HG03565 (cell line): ENCODE measurements around the gene WDR33.
"Not testable (repeated sequence)": the region's sequence is repeated elsewhere in the genome, so short reads cannot be mapped to it uniquely, and the experiment has no call there.

ENCODE experiments used
- ATAC-seq: cut with Tn5 transposase; IDR thresholded peaks from one replicate; pipeline ENCODE4 v1.9.1; 2021; ENCODE audit warnings: mild to moderate bottlenecking, moderate library complexity; ENCODE audit not compliant: unreplicated experiment

Gene WDR33

DNA sequence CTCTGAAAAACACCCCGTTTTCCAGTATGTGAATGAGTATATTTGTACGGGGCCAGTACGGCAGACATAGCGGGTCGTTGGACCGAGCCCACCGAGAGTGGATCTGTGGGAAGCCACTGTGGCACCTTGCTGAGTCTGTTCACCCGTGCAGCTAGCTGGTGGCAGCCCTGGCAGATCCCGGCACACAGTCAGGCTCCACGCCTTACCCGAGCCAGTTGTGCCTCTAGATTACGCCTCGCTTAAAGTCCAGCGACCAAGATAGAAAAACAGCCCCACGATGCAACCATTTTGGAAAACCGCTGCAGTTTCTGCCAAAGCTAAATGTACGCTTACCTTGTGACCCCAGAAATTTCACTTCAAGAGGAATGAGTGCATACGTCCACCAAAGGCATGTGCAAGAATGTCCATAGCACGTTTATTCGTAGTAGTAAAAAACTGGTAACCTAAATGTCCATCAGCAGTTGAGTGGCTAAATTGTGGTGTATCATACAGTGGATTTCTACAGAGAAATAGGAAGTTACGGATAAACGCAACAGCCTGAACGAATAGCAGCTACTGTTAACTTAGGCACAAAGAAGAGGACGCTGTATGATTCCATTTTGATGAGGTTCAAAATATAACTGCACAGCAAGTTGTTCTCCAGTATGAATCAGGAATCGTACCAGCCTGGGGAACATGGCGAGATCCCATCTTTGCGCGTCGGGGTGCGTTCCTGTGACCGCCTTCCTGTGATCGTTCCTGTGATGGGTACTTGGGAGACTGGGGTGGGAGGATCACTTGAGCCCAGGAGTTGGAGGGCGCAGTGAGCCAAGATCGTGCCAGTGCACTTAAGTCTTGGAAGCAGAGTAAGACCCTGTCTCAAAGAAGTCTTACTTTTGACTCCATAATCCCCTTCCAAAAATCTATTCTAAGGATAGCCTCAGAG lies 688 bp upstream of the WDR33 start:
- no peak for ATAC-seq

- no peak for ATAC-seq
Observed at GRCh38 chr2:127810156-127810618, 784 bp downstream of the WDR33 start.

GRCh38 chr2:127807678-127808353 lies 3.2 kb downstream of the WDR33 start:
- ATAC-seq, result no peak

- ATAC-seq, result not testable (repeated sequence)
Observed at GRCh38 chr2:127806860-127807259, 4.1 kb downstream of the WDR33 start.

GRCh38 chr2:127805491-127805890 lies 5.5 kb downstream of the WDR33 start:
- no peak for ATAC-seq

GRCh38 chr2:127799926-127800325 lies 11.0 kb downstream of the WDR33 start:
- no peak for ATAC-seq

DNA sequence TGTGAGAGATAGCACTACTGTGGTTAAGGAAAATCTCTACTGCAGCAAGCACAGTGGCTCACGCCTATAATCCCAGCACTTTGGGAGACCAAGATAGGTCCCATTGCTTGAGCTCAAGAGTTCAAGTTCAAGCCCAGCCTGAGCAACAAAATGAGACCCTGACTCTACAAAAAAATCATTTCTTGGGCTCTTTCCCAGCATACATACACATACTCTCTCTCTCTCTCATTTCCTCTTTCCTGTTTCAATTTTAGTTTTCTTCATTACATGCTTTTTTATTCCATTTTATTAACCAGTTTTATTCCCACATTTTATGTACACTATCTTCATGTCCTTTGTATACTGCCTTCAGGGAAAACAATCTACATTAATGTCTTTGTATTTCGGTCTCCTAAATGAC lies 14.6 kb downstream of the WDR33 start:
- no peak for ATAC-seq

GRCh38 chr2:127794901-127795300 lies 16.1 kb downstream of the WDR33 start:
- not testable (repeated sequence) for ATAC-seq

GRCh38 chr2:127792805-127793204 lies 18.2 kb downstream of the WDR33 start:
- no peak for ATAC-seq

DNA sequence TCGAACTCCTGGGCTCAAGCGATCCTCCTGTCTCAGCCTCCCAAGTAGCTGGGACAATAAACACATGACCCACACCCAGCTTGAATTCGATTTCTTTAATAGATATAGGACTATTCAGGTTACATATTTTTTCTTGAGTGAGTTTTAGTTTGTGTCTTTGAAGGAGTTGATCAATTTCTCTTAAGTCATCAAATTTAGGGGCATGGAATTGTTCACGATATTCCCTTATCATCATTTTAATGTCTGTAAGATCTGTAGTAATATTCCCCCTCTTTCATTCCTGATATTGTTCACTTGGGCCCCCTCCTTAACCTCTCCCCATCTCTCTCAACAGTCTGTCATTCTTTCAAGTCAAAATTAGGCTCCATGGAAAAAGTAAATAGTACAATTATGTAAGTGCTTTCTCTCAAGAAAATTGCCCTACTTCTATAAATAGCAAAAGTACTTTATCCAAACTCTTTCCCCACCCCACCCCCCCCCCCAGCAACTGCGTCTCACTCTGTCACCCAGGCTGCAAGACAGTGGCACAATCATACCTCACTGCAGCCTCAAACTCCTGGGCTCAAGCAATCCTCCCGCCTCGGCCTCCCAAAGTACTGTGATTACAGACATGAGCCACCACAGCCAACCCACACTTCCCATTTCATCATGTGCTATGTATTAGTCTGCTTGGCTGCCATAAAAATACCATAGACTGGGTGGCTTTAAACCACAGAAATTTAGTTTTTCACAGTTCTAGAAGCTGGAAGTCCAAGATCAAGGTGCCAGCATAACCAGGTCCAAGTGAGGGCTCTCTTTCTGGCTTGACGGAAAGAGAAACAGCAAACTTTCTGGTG lies 20.1 kb downstream of the WDR33 start:
- ATAC-seq, result no peak

DNA sequence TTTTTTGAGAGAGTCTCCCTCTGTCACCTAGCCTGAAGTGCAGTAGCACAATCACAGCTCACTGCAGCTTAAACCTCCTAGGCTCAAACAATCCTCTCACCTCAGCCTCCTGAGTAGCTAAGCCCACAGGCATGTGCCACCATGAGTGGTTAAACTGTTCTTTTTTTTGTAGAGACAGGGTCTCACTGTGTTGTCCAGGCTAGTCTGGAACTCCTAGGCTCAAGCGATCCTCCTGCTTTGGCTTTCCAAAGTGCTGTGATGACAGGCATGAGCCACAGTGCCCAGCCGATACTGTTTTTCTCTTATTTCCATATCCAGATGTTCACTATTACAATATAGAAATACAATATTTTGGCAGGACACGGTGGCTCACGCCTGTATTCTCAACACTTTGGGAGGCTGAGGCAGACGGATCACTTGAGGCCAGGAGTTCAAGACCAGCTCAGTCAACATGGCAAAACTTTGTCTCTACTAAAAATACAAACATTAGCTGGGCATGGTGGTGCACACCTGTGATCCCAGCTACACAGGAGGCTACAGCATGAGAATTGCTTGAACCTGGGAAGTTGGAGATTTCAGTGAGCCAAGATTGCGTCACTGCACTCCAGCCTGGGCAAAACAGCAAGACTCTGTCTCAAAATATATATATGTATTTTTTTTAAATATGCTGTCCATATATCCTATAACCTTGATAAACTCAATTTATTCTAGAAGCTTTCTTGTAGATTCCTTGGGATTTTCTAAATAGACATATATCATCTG lies 24.7 kb downstream of the WDR33 start:
- no peak for ATAC-seq

- no peak for ATAC-seq
Observed at GRCh38 chr2:127784965-127785518, 25.9 kb downstream of the WDR33 start.

DNA sequence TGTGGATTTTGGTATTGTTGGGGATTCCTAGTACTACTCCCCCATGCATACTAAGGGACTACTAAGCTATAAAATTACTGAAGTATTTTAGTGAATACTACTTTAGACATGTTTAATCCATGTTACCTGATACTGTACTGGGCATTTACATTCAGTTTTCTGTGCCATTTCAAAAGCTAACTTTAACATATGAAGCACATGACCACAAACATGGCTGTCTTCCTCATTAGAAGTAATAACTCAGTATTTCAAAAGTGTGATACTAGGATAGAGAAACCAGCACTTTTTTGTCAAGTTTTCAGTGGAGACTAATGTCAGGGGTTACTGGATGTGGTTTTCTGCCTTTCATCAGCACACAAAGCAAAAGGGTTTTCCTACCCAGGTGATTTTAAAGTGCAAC lies 27.9 kb downstream of the WDR33 start:
- no peak for ATAC-seq

GRCh38 chr2:127778850-127779249 lies 32.1 kb downstream of the WDR33 start:
- ATAC-seq, result no peak

DNA sequence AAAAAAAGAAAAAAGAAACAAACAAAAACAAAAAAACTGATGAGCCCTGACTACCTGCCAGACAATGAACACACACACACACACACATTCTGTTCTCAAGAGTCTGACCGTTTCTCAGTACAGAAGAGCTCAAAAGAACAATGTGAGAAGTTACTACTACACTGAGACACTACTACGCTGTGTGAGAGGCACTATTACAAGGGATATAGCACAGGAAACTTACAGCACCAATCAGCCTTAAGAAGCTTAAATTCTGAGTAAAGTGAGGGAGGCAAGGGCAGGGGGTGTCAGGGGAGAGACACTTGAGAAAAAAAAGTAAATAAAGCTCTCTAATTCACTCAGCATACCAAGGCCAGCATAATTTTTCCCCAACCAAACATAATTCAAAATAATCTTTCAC lies 32.5 kb downstream of the WDR33 start:
- no peak for ATAC-seq

DNA sequence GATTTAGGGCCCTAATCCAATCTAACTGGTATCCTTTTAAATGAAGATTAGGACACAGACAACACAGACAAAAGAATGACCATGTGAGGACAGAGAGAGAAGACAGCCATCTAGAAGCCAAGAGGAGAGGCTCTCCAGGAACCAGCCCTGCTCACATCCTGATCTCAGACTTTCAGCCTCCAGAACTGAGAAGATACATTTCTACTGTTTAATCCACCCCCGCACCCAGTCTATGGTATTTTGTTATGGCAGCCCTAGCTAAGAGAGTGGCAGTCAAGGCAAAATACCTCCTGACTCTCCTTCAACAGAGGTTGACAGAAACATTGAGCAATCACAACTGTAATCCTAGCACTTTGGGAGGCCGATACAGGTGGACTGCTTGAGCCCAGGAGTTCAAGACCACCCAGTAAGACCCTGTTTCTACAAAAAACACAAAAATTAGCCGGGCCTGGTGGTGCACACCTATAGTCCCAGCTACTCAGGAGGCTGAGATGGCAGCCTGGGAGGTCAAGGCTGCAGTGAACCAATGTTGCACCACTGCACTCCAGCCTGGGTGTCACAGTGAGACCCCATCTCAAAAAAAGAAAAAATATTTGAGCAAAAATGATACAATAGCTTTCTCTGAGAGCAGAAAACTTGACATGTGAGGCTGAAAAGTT lies 34.7 kb downstream of the WDR33 start:
- no peak for ATAC-seq

DNA sequence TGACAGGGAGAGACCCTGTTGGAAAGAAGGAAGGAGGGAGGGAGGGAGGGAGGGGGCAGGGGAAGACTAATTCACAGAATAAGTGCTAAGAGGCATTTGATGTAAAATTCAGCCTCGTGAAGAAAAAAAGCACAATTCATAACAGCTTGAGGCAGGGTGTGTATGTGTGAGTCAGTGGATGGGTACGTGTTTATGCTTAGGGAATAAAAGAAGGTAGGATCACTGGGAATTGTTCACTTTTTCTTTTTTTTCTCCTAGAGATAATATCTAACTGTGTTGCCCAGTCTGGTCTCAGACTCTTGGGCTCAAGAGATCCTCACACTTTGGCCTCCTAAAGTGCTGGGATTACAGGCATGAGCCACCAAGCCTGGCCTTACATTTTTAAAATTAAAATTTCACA lies 39.2 kb downstream of the WDR33 start:
- no peak for ATAC-seq

DNA sequence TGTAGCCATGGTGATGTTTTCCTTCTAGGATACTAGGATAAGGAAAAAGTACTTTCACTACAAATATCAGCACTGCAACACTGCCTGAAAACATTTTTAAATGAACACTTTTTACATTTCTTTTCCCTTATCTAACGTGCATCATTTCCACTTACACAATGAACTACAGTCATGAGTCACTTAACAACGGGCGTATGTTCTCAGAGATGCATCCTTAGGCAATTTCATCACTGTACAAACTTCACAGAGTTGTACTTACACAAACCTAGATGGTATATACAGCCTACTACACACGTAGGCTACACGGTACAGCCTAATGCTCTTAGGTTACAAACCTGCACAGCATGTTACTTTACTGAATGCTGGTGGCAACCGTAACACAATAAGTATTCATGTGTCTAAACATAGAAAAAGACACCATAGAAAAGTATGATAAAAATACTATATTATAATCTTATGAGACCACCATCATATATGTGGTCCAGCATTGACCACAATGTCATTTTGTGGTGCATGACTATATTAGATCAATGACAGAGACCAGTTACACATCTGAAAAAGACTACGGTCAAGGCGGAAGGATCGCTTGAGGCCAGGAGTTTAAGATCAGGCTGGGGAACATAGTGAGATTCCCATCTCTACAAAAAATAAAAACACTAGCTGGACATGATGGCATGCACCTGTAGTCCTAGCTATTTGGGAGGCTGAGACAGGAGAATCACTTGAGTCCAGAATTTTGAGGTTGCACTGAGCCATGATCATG lies 39.8 kb downstream of the WDR33 start:
- no peak for ATAC-seq

GRCh38 chr2:127770534-127770933 lies 40.4 kb downstream of the WDR33 start:
- not testable (repeated sequence) for ATAC-seq
